ENCODE measurements around the gene PSMA5. TPM values are rescaled to one million over a fixed set of nuclear protein-coding genes. Genes with fewer than 3 reads are reported as not detected.
"Not testable (repeated sequence)": the region's sequence is repeated elsewhere in the genome, so short reads cannot be mapped to it uniquely, and the experiment has no call there.

The PSMA5 gene
- total and polyA plus RNA-seq, 10 of the 15 experiments (the other 5 are each of a cell fraction or from before 2014, with no cell fraction given) = 58.7 to 271 (median 187) TPM

DNA sequence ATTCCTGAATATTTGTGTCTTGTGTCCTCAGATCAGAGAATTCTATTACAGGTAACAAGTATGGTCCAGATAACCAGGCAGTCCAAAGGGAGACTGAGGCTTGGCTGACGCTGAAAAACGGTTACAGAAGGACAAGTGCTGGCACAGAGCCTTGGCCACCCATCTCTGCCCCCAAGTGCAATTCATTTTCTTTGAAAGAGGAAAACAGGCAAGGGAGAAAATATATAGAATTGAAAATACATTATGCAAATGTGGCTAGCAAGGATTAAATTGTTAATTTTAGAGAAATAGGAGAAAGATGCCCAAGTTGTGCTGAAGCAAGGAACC, 29.8 kb downstream of the PSMA5 start (continued):
- no peak for TF ChIP-seq PML (IDR thresholded peaks at IDR 0.05; ENCODE audit: low read length)
- no peak for TF ChIP-seq ZZZ3 (IDR thresholded peaks at IDR 0.05; ENCODE audit: control insufficient read depth, insufficient read length, low read depth)
- no peak for TF ChIP-seq WRNIP1 (IDR thresholded peaks at IDR 0.05; ENCODE audit: borderline replicate concordance, low read depth, low read length)
- TF ChIP-seq EP300 (IDR thresholded peaks at IDR 0.05; ENCODE audit: borderline replicate concordance in 1 of 2, control insufficient read depth in 1 of 2, low read depth in 2 of 2, low read length in 2 of 2) = no peak
- no peak for TF ChIP-seq RFX5 (IDR thresholded peaks at IDR 0.05; ENCODE audit: low read depth, low read length)

DNA sequence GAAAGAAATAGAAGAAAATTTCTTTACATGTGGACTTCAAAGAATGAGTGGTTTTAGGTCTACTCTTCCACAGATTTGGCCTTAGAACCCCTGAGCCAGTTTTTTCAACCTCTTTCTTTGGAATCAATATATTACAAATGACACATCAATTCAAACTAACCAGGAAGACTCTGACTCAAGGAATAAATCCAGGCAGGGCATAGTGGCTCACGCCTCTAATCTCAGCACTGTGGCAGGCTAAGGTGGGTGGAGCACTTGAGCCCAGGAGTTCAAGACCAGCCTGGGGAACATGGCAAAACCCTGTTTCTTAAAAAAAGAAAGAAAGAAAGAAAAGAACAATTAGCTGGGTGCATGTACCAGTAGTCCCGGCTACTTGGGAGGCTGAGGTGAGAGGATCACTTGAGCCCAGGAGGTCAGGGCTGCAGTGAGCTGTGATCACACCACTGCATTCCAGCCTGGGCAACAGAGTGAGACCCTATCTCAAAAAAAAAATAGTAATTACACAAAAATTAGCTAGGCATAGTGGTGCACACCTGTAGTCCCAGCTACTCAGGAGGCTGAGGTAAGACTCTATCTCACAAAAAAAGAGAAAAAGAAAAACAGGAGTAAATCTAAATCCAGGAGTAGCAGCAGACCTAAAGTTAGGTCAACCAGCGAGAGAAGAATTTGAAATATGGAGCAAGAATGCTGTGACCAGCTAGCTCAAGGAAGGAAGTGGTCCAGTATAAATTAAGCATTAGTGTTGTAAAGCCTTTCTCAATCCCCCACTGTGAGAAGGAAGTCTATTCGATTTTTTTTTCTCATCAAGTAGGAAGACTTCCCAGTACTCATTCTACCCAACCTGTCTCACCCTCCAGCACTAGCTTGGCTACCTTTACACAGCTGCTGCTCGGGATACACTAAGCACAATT, 30.4 kb downstream of the PSMA5 start:
- CTCF ChIA-PET = interaction anchor here (1.3 to 8.0 kb wide), 5 partner anchors 9 to 137 kb away, joined by 3 to 241 read pairs (median 7); partner anchors contain the start of gene PSRC1
- Histone ChIP-seq H3K27me3 (replicated peaks in 1 of 2; ENCODE audit: control insufficient read depth in 2 of 2, insufficient read depth in 2 of 2, low read length in 1 of 2) (peaks cover 1 to 4% of the 10 kb centered on the region in 2 experiments; a peak in 3 of 4 replicates), H3K4me1 (ENCODE audit: control insufficient read depth, insufficient read depth, low read length) (peaks cover 21% of the 10 kb centered on the region), H3K4me2 (ENCODE audit: control insufficient read depth, insufficient read depth) (peak overlapping the region; percentile 76), H3K79me2 (ENCODE audit: control insufficient read depth, insufficient read depth, low read length) (no peaks in the 10 kb centered on the region), H3K27ac (ENCODE audit: control insufficient read depth, insufficient read depth) (no peak overlapping the region), H3K9ac (ENCODE audit: control insufficient read depth, insufficient read depth, low read length) (no peak overlapping the region), H4K20me1 (ENCODE audit: control insufficient read depth, insufficient read depth) (no peaks in the 10 kb centered on the region), H3K4me3 (0 out of 2 replicates have a peak overlapping the region, but pooled peaks have one; percentile 3), H2AFZ (ENCODE audit: control insufficient read depth, low read depth, low read length) (no peak overlapping the region), H3K9me3 (replicated peaks; ENCODE audit: control insufficient read depth, insufficient read depth, low read length) (no peaks in the 10 kb centered on the region), H3K36me3 (ENCODE audit: control insufficient read depth in 2 of 2, insufficient read depth in 2 of 2, low read length in 1 of 2) (no peaks in the 10 kb centered on the region)
- DNase-seq (ENCODE audit: low read depth, low spot score) = no peak
- TF ChIP-seq, protein P1, sequence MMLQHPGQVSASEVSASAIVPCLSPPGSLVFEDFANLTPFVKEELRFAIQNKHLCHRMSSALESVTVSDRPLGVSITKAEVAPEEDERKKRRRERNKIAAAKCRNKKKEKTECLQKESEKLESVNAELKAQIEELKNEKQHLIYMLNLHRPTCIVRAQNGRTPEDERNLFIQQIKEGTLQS (IDR thresholded peaks at IDR 0.05; ENCODE audit: borderline replicate concordance, extremely low read depth, low read depth, low read length) = no peak
- TF ChIP-seq JUNB (IDR thresholded peaks at IDR 0.05) = no peak
- POLR2A ChIA-PET = no interaction called here
- in situ Hi-C loops (cut with MboI) = no loop called here
- BruUV-seq (replicated peaks) = no TSS peak
- no peak for ATAC-seq
- RAD21 ChIA-PET (ENCODE audit: unreplicated experiment) = interaction anchor here (0.9 to 1.0 kb wide), 2 partner anchors 113 to 119 kb away, joined by 3 to 4 read pairs; partner anchors contain the start of gene PSRC1
- FAIRE-seq = no peak
- intact Hi-C loops (cut with micrococcal nuclease; ENCODE audit: unreplicated experiment) = loop anchor here (10.0 kb wide), 1 partner anchor 281 kb away; the partner anchor contains the start of gene ELAPOR1
- SMC1A ChIA-PET (ENCODE audit: uncharacterized antibody, unreplicated experiment) = interaction anchor here (6.6 kb wide), 1 partner anchor 118 kb away, joined by 113 read pairs; no protein-coding TSS in a partner anchor
- WGBS (ENCODE audit: insufficient coverage, insufficient replicate concordance, low lambda C conversion rate, missing lambda C conversion rate) = 66% methylated on average over 5 of the region's 5 CpGs

DNA sequence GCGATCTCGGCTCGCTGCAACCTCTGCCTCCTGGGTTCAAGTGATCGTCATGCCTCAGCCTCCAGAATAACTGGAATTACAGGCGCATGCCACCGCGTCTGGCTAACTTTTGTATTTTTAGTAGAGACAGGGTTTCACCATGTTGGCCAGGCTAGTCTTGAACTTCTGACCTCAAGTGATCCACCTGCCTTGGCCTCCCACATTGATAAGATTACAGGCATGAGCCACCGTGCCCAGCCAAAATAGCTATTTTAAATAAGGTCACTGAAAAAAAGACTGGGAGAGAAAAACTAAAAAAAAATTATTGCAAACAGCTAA, 31.0 kb downstream of the PSMA5 start:
- BruUV-seq (replicated peaks); FAIRE-seq; H3K4me2 ChIP-seq (ENCODE audit: control insufficient read depth, insufficient read depth); H3K4me3 ChIP-seq; DNase-seq (ENCODE audit: low read depth, low spot score); H3K27ac ChIP-seq (ENCODE audit: control insufficient read depth, insufficient read depth); H3K36me3 ChIP-seq (ENCODE audit: control insufficient read depth in 2 of 2, insufficient read depth in 2 of 2, low read length in 1 of 2); H3K9me3 ChIP-seq (replicated peaks; ENCODE audit: control insufficient read depth, insufficient read depth, low read length); POLR2A ChIA-PET; ATAC-seq; H3K27me3 ChIP-seq (replicated peaks in 1 of 2; ENCODE audit: control insufficient read depth in 2 of 2, insufficient read depth in 2 of 2, low read length in 1 of 2); H3K9ac ChIP-seq (ENCODE audit: control insufficient read depth, insufficient read depth, low read length); H2AFZ ChIP-seq (ENCODE audit: control insufficient read depth, low read depth, low read length); RAD21 ChIA-PET (ENCODE audit: unreplicated experiment); H4K20me1 ChIP-seq (ENCODE audit: control insufficient read depth, insufficient read depth); H3K79me2 ChIP-seq (ENCODE audit: control insufficient read depth, insufficient read depth, low read length); in situ Hi-C loops (cut with MboI): not testable (repeated sequence)
- ChIA-PET SMC1A (ENCODE audit: uncharacterized antibody, unreplicated experiment) (interaction anchor here (6.6 kb wide), 1 partner anchor 117 kb away, joined by 113 read pairs; no protein-coding TSS in a partner anchor), CTCF (interaction anchor here (1.3 to 8.0 kb wide), 3 partner anchors 9 to 137 kb away, joined by 3 to 241 read pairs (median 22); no protein-coding TSS in a partner anchor)
- intact Hi-C loops (cut with micrococcal nuclease; ENCODE audit: unreplicated experiment) = loop anchor here (10.0 kb wide), 1 partner anchor 280 kb away; the partner anchor contains the start of gene ELAPOR1
- 98% methylated on average over 5 of the region's 8 CpGs for WGBS (ENCODE audit: insufficient coverage, insufficient replicate concordance, low lambda C conversion rate, missing lambda C conversion rate)
- H3K4me1 ChIP-seq (ENCODE audit: control insufficient read depth, insufficient read depth, low read length) = peaks cover 24% of the 10 kb centered on the region
